GM12801 (cell line): Measurements from ENCODE around the gene GABRG3.

Experiments used
- TF ChIP-seq, protein P1 (sequence below): IDR thresholded peaks from one replicate; pipeline ENCODE4 v1.5.1; 2011; ENCODE audit warnings: control low read depth; ENCODE audit not compliant: insufficient read length; ENCODE audit errors: extremely low read depth

The GABRG3 gene

DNA sequence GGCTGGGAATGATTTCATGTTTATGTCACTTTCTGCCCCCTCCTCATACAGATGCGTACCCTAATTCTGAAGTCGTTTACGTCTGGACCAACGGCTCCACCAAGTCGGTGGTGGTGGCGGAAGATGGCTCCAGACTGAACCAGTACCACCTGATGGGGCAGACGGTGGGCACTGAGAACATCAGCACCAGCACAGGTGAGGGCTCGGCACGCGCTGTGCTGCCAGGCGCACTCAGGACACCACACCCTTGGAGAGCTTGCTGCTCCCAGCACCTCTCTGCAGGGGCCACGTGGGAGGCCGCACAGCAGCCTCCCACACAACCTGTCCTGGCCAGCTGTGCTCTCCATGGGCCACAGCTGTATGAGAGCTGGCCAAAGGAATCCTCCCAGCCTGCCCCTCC is 33.8 kb upstream of the GABRG3 start:
- TF ChIP-seq, protein P1, sequence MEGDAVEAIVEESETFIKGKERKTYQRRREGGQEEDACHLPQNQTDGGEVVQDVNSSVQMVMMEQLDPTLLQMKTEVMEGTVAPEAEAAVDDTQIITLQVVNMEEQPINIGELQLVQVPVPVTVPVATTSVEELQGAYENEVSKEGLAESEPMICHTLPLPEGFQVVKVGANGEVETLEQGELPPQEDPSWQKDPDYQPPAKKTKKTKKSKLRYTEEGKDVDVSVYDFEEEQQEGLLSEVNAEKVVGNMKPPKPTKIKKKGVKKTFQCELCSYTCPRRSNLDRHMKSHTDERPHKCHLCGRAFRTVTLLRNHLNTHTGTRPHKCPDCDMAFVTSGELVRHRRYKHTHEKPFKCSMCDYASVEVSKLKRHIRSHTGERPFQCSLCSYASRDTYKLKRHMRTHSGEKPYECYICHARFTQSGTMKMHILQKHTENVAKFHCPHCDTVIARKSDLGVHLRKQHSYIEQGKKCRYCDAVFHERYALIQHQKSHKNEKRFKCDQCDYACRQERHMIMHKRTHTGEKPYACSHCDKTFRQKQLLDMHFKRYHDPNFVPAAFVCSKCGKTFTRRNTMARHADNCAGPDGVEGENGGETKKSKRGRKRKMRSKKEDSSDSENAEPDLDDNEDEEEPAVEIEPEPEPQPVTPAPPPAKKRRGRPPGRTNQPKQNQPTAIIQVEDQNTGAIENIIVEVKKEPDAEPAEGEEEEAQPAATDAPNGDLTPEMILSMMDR = no peak

DNA sequence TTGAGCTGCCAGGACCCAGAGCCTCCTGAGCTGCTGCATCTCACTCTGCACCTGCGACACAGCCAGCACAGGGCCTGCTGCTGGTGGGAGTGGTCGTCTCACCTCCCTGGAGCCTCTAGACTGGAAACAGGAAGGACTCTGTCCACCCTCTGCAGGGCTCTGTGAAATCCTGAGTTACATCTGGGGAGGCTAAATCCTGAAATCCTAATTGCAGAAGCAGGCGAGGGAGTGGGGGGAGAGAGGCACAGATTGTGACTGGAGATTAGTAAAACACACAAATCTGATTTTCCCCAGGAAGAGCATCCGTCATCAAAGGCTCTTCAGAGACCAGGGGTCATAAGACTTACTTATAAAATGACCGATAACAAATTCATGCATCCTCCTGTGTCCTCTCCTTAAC is 31.6 kb upstream of the GABRG3 start:
- TF ChIP-seq, protein P1 = no peak

DNA sequence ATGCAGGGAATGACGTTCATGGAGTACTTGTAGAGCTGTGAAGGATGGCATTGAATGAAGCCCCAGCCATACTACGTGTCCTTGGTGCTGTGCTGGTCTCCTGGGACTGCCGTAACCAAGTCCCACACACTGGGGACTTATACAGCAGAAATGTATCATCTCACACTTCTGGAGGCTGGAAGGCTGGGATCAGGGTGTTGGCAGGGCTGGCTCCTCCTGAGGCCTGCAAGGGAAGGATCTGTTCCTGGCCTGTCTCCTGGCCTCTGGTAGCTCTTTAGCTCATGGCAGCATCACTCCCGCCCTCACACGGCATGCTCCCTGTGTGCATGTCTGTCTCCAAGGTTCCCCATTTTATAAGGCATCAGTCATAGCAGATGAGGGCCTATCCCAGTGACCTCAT is 29.5 kb upstream of the GABRG3 start:
- TF ChIP-seq, protein P1 = no peak

DNA sequence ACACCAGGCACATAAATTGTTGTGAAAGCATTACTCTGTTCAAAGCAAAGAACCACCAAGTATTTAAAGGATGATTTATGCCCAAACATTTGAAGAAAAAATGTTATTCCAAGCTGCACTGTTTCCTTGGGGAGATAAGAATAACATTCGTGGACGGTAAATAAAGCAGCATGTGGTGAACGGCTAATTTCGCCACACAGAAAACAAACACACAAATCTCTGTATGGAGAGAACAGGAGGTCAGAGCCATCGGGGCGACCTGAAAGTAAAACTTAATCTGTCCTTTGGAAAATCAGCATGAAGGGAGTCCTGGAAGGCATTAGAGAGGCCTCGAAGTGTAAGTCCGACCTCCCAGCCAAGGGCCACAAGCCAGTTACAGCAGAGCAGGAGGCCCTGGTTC is 27.1 kb upstream of the GABRG3 start:
- TF ChIP-seq, protein P1 = no peak

DNA sequence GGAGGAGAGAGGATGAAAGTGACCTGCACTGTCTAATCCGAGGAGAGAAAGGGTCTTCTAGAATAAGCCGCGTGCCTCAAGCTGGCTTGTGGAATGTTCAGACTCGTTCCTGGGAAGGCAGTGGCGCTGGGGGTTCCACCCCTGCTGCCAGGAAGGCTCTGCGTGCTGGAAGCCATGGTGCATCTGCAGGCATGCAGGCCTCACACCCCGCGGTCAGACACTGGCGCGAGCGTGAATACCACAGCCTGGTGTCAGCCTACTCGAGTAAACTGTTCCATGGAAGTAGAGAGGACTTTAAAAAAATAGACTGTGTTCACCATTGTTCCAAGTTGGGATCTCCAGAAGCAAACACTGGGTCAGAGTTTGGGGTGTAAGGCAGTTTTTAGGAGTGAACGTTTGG is 25.9 kb upstream of the GABRG3 start:
- TF ChIP-seq, protein P1 = no peak

DNA sequence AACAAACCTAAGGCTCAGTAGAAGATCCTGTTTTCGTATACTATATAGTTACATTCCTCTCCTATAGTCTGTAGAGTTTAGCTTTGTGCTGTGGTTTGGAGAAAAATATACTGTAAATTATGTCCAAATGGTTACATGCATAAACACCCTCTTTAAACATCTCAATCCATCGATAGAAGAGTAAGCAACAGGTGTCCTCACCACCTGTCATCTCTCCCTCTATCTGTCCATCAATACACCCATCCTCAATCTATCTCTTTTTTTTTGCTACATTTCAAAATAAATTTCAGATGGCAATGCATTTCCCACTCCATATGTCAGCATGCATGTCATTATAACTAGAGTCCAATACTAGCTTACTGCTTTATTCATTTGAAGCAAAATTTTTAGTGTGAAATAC is 21.0 kb upstream of the GABRG3 start:
- TF ChIP-seq, protein P1 = no peak

DNA sequence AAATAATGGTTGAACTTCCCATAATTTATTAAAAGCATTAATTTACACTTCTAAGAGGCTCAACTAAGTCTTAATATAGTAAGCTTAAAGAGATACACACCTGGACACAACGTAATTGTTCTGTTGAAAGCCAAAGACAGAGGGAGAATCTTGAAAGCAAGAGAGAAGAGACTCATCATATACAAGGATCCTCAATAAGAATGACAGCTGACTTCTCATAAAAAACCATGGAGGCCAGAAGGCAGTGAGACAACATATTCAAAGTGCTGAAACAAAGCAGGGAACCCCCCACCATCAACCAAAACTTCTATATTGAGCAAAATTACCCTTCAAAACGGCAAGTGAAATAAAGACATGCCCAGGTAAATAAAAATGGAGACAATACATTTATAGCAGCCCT is 16.6 kb upstream of the GABRG3 start:
- TF ChIP-seq, protein P1 = no peak
